ENCODE measurements around the gene CCL4.

DNA sequence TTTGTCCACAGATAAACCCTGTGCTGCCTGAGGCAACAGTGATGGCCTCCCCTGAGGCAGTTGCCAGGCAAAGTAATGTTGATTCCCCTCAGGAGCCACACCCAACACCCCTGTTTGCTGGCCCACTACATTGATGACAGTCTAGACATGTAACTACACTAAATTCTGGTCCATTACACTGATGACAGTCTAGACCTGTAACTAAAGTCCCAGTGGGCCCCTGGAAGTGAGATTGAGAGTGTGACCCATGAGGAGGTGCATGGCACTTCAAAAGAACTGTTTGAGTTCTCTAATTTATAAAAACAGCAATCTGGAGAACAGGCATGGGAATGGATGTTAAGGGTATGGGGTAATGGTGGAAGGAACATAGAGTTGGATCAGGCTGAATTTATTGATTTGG, 8.9 kb downstream of the CCL4 start:
- TF ChIP-seq CTCF (IDR thresholded peaks at IDR 0.05) (no peak), POLR2AphosphoS5 (IDR thresholded peaks at IDR 0.05) (no peak), EP300 (IDR thresholded peaks at IDR 0.05; ENCODE audit: low read depth) (no peak)
